Type B pancreatic cell (in vitro differentiated cells): ENCODE data around the gene RASGEF1C. TPM values are rescaled to one million over a fixed set of nuclear protein-coding genes. Genes with fewer than 3 reads are reported as not detected.

ENCODE experiments used
- DNase-seq: peaks from one replicate; pipeline ENCODE4 v3.0.0; 2021; ENCODE audit warnings: mixed read lengths; ENCODE audit not compliant: unreplicated experiment; ENCODE audit errors: extremely low spot score
- H3K27ac Mint-ChIP-seq: 2 replicates; pipeline ENCODE4 v1.8.0; 2021; ENCODE audit warnings: mild to moderate bottlenecking, mixed read lengths
- H3K27me3 Mint-ChIP-seq: 2 replicates; pipeline ENCODE4 v1.8.0; 2021; ENCODE audit warnings: mixed read lengths
- H3K36me3 Mint-ChIP-seq: 2 replicates; pipeline ENCODE4 v1.8.0; 2021; ENCODE audit warnings: mixed read lengths
- H3K4me1 Mint-ChIP-seq: one replicate; pipeline ENCODE4 v1.8.0; 2021; ENCODE audit warnings: mixed read lengths; ENCODE audit not compliant: unreplicated experiment
- H3K4me3 Mint-ChIP-seq: 2 replicates; pipeline ENCODE4 v1.8.0; 2021; ENCODE audit warnings: mild to moderate bottlenecking, mixed read lengths
- H3K9me3 Mint-ChIP-seq: 2 replicates; pipeline ENCODE4 v1.8.0; 2021; ENCODE audit warnings: mixed read lengths
- CTCF ChIP-seq: fragments of 200-600 bp; sonication (generic); conservative IDR thresholded peaks from 2 replicates; pipeline ENCODE4 v1.5.0; 2021; ENCODE audit warnings: antibody characterized with exemption, mild to moderate bottlenecking
- total RNA-seq: library from RNA; stranded (reverse); gene quantifications from 2 replicates; pipeline ENCODE4 v1.2.1, GENCODE V29; 2021; ENCODE audit warnings: low replicate concordance

Gene RASGEF1C
- total RNA-seq, 1 donor from 2014 or later = 0.77 TPM

GRCh38 chr5:180120237-180121101 lies 88.5 kb downstream of the RASGEF1C start:
- H3K4me1 Mint-ChIP-seq = peaks cover 10% of the 10 kb centered on the region
- H3K36me3 Mint-ChIP-seq = no peaks in the 10 kb centered on the region
- no peak for DNase-seq
- no peak overlapping the region for H3K4me3 Mint-ChIP-seq
- peaks cover 5% of the 10 kb centered on the region for H3K9me3 Mint-ChIP-seq
- H3K27ac Mint-ChIP-seq = no peak overlapping the region
- no peak for TF ChIP-seq CTCF
- no peaks in the 10 kb centered on the region for H3K27me3 Mint-ChIP-seq

DNA sequence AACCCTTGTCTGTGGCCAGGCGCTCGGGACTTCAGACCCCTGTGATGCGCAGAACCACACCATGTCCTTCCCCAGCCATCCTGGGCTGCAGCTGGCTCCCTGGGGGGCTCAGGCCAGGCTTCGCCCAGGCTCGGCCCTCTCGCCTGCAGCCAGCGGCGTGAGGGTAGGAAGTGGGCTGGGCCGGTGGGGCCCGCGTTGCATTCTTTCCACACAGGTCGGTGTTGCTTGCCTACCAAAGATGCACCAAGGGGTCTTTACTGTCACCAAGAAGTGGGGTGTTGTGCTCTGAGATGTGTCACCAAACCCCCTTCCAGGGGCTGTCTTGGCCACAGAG lies 89.1 kb downstream of the RASGEF1C start:
- no peak for DNase-seq
- H3K27ac Mint-ChIP-seq = no peak overlapping the region
- peaks cover 10% of the 10 kb centered on the region for H3K4me1 Mint-ChIP-seq
- no peak for TF ChIP-seq CTCF
- H3K36me3 Mint-ChIP-seq = no peaks in the 10 kb centered on the region
- no peaks in the 10 kb centered on the region for H3K27me3 Mint-ChIP-seq
- peaks cover 5% of the 10 kb centered on the region for H3K9me3 Mint-ChIP-seq
- H3K4me3 Mint-ChIP-seq = no peak overlapping the region

DNA sequence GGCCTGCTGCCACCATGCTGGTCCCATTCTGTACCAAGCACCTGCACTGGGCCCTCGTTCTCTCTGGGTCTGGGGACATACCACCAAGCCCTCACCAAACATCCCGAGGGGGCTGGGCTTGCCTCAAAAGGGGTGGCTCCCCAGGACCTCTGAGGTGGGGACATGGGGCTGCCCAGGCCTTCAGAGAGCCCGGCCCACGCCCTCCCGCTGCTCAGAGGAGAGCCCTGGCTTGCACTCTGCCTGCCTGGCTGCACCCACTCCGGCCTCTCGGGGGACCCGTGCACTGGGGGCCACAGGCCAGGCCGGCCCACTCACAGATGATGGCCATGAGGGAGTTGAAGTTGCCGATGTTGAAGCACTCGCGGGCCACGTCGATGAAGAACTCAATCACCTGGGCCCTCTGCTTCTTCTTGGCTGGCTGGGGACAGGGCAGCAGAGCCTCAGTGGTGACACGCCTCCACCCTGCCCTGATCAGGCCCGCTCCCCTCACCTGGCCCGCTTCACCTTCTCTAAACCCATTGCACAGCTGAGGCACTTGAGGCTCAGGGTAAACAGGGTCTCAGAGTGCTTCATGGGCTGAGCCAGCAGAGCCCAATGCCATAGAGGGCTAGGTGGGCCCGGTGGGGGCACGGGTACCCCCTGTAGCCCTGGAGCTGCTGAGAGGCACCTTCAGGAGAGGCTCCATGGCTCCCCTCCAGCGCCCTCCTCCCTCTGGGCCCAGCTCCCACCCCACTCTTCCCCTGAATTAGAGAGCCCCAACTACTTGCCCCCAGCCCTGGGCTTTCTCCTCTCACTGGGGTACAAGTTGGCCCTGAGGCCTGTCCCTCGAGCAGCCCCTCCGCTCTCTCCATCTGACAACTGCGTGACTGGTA lies 89.7 kb downstream of the RASGEF1C start:
- H3K27ac Mint-ChIP-seq = no peak overlapping the region
- H3K36me3 Mint-ChIP-seq = no peaks in the 10 kb centered on the region
- DNase-seq = no peak
- H3K4me3 Mint-ChIP-seq = no peak overlapping the region
- H3K4me1 Mint-ChIP-seq = peaks cover 10% of the 10 kb centered on the region
- no peaks in the 10 kb centered on the region for H3K27me3 Mint-ChIP-seq
- H3K9me3 Mint-ChIP-seq = peaks cover 4% of the 10 kb centered on the region
- no peak for TF ChIP-seq CTCF

- peaks cover 10% of the 10 kb centered on the region for H3K4me1 Mint-ChIP-seq
- DNase-seq = no peak
- H3K4me3 Mint-ChIP-seq = no peak overlapping the region
- no peaks in the 10 kb centered on the region for H3K9me3 Mint-ChIP-seq
- no peaks in the 10 kb centered on the region for H3K36me3 Mint-ChIP-seq
- H3K27me3 Mint-ChIP-seq = no peaks in the 10 kb centered on the region
- TF ChIP-seq CTCF = no peak
- H3K27ac Mint-ChIP-seq = no peak overlapping the region
Observed at GRCh38 chr5:180118391-180118791, 90.6 kb downstream of the RASGEF1C start.

DNA sequence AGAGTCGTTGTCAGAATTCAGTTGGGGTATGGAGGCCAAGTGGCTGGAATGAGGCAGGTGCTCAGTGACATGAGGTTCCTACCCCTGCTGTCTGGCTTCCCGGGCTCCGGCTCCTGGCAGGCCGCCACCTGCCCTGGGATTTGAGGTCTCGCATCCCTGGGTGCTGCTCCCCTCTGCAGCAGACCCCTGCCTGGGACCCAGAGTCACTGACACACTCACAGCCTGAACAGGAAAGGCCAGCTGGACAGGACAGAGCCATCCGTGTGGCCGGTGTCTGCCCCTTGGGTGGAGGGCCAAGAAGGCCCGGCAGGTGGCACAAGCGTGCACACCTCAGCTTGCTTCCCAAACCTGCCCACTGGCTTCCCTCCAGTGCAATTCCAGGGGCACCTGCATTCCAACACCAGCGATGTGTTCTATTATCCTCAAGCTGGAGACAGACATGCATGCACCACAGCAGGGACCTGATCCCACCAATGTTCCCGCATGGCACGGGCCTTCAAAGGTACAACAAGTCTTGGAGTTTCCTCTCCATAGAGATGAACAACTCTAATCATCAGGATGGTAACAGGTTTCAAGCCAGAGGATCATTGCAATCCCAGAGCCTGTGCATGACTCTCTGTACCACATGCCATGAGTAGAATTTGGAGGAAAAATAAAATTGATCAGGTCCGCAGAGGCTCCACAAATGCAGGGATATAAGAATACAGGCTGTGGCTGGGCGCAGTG lies 91.8 kb downstream of the RASGEF1C start:
- Mint-ChIP-seq H3K27ac (no peak overlapping the region), H3K27me3 (no peaks in the 10 kb centered on the region), H3K4me1 (peaks cover 10% of the 10 kb centered on the region), H3K36me3 (no peaks in the 10 kb centered on the region), H3K4me3 (no peak overlapping the region), H3K9me3 (no peaks in the 10 kb centered on the region)
- DNase-seq = no peak
- TF ChIP-seq CTCF = peak; percentile 34
